Measurements from ENCODE around the gene RBPMS2.
A peak's percentile ranks its signal among the peaks of the same experiment; 100 is the strongest.
"Not testable (repeated sequence)": the region's sequence is repeated elsewhere in the genome, so short reads cannot be mapped to it uniquely, and the experiment has no call there.

The RBPMS2 gene

DNA sequence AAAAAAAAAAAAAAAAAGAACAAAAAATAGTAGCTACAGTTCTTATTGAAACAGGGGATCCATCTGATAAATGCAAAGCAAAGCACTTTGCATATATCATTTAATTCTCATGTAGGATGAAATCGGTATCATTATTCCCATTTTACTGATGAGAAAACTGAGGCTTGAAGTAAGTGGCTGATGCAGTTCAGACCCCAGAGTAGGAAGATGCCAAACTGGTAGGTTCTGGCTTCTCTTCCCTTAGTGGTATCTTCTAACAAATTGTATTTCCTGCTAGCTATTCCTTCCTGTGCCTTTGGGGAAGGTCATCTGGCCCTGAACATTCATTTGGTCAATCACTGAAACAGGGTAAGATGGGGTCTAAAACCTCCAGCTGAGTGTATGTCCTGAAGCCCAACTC lies 28.1 kb upstream of the RBPMS2 start:
- TF ChIP-seq GATA1 (IDR thresholded peaks at IDR 0.05; ENCODE audit: low read depth, low read length) (no peak), POLR2A (IDR thresholded peaks at IDR 0.05; ENCODE audit: low read length) (no peak)
- no peak for DNase-seq

DNA sequence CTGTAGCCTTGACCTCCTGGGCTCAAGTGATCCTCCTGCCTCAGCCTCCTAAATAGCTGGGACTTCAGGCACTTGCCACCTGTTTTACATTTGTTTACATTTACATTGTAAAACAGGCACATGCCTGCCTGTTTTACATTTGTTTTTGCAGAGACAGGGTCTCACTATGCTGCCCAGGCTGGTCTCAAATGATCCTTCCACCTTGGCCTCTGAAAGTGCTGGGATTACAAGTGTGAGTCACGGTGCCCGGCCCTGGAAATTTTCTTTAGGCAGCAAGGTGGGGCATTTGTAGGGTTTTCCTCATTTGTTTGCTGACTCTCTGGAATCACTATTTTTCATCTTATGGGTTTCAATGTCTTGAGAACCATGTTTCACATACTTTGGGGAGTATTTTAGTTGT lies 25.1 kb upstream of the RBPMS2 start:
- no peak for TF ChIP-seq GATA1 (IDR thresholded peaks at IDR 0.05; ENCODE audit: low read depth, low read length)
- no peak for TF ChIP-seq POLR2A (IDR thresholded peaks at IDR 0.05; ENCODE audit: low read length)
- no peak for DNase-seq

DNA sequence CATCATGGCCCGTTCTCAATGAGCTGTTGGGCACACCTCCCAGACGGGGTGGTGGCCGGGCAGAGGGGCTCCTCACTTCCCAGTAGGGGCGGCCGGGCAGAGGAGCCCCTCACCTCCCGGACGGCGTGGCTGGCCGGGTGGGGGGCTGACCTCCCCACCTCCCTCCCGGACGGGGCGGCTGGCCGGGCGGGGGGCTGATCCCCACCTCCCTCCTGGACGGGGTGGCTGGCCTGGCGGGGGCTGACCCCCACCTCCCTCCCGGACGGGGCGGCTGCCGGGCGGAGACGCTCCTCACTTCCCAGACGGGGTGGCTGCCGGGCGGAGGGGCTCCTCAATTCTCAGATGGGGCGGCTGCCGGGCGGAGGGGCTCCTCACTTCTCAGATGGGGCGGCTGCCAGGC lies 23.5 kb upstream of the RBPMS2 start:
- DNase-seq, result not testable (repeated sequence)

DNA sequence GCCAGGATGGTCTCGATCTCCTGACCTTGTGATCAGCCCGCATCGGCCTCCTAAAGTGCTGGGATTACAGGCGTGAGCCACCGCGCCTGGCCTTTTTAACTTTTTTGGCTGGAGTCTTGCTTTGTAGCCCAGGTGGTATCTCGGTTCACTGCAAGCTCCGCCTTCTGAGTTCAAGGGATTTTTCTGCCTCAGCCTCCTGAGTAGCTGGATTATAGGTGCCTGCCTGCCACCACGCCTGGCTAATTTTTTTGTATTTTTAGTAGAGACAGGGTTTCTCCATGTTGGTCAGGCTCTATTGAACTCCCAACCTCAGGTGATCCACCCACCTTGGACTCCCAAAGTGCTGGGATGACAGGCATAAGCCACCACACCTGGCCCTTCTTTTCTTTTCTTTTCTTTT lies 20.5 kb upstream of the RBPMS2 start:
- DNase-seq, result not testable (repeated sequence)

DNA sequence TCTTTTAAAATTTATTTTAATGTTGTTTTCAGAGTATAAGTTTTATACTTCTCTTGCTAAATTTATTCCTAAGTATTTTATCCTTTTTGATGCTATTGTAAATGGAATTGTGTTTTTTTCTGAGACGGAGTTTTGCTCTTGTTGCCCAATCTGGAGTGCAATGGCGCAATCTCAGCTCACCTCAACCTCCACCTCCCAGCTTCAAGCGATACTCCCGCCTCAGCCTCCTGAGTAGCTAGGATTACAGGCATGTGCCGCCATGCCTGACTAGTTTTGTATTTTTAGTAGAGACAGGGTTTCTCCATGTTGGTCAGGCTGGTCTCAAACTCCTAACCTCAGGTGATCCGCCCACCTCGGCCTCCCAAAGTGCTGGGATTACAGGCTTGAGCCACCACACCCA lies 19.9 kb upstream of the RBPMS2 start:
- not testable (repeated sequence) for DNase-seq

DNA sequence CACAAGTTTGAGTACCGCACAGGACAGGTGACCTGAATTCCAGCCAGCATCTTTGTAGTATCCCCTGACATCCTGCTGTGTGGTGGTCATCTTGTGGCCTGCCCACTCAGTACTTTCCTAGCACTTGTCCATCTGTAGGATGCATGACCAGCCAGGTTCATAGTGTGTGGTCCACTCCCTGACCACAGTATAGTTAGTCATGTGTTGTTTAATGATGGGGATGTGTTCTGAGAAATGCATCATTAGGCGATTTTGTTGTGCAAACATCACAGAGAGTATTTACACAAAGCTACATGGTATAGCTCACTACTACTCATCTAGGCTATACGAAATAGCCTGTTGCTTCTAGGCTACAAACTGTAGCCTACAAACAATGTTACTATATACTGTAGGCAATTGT lies 16.9 kb upstream of the RBPMS2 start:
- DNase-seq, result no peak
- TF ChIP-seq POLR2A (IDR thresholded peaks at IDR 0.05; ENCODE audit: low read length) (no peak), GATA1 (IDR thresholded peaks at IDR 0.05; ENCODE audit: low read depth, low read length) (no peak)

DNA sequence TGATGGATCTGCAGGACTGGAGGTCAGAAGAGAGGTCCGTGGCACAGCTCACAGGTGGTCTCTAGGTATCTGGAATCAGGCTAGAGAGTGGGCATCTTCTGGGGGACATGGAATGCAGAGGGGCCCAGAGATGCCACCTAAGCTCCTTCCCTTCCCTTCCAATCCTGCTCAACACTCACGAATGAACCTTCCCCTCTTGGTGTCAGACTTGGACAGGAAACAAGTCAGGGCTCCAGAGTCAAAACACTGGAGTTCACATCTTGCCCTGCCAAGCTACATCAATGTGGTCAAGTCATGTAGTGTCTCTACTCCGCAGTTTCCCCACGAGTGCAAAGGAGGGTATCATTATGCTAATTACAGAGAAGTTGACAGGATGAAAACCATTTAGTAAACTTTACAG lies 16.0 kb upstream of the RBPMS2 start:
- no peak for DNase-seq
- TF ChIP-seq GATA1 (IDR thresholded peaks at IDR 0.05; ENCODE audit: low read depth, low read length), result no peak
- no peak for TF ChIP-seq POLR2A (IDR thresholded peaks at IDR 0.05; ENCODE audit: low read length)

DNA sequence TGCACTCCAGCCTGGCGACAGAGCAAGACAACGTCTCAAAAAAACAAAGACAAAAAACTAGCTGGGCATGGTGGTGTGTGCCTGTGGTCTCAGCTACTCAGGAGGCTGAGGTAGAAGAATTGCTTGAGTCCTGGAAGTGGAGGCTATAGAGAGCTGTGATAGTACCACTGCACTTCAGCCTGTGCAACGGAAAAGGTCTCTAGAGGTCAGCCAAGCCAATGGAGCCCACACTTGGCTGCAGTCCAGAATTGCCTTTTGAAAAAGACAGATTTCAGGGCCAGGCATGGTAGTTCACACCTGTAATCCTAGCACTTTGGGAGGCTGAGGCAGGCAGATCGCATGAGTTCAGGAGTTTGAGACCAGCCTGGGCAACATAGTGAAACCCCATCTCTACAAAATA lies 8.4 kb upstream of the RBPMS2 start:
- no peak for DNase-seq
- no peak for TF ChIP-seq GATA1 (IDR thresholded peaks at IDR 0.05; ENCODE audit: low read depth, low read length)
- TF ChIP-seq POLR2A (IDR thresholded peaks at IDR 0.05; ENCODE audit: low read length), result no peak

DNA sequence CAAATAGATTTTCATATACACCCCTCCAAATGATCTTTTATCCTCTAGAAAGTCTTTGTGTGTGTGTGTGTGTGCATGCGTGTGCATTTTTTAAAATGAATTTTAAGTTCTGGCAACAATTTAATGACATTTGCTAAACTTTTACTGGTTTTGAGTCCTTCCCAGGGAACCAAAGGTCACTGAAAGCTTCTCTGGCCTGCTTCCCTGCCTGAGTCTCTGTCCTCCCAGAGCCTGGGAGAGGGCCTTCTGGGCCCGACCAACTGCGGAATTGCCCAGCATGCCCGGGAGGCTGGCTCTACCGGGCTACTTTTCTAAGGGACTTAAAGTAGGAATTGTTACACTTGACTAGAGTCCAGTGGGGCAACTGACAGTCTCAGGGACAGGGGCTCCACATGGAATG lies 7.4 kb upstream of the RBPMS2 start:
- no peak for DNase-seq
- TF ChIP-seq POLR2A (IDR thresholded peaks at IDR 0.05; ENCODE audit: low read length), result no peak
- TF ChIP-seq GATA1 (IDR thresholded peaks at IDR 0.05; ENCODE audit: low read depth, low read length), result no peak

DNA sequence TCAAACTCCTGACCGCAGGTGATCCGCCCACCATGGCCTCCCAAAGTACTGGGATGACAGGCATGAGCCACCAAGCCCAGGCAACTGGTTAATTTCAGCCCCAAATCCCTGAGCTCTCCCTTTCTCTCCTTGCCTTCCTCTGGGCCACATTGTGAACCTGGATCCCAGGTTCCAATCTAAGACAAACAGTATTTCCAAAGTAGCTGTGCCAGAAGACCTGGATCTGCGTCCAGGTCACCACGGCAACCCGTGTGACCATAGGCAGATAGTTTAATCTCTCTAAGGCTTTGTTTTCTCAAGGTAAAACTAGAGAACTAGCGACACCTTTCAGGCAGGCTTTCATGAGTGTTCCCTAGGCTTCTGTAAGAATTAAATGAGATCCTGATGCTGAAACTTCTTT lies 5.9 kb upstream of the RBPMS2 start:
- DNase-seq, result no peak
- TF ChIP-seq GATA1 (IDR thresholded peaks at IDR 0.05; ENCODE audit: low read depth, low read length) (no peak), POLR2A (IDR thresholded peaks at IDR 0.05; ENCODE audit: low read length) (no peak)

DNA sequence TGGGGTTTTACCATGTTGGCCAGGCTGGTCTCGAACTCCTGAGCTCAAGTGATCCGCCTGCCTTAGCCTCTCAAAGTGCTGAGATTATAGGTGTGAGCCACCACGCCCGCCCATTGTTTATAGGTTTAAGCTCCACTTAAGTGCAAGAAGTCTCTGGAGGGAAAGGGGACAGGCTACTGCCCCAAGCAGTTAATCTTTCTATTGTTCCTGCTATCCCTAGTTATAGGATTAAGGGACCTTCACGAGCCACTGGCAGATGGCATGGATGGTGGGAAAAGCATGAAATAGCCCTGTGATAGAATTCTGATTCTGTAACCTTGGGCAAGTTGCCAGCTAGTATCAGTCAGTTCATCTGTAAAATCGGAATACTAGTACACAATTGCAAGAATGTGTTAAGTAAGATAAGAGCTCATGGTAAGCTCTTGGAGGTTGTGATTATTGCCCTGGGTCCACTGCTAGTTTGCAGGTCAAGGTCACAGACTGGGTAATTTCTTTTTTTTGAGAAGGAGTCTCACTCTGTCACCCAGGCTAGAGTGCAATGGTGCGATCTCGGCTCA lies 5.3 kb upstream of the RBPMS2 start:
- DNase-seq, result peak in 1 of 2 experiments; percentile 34
- TF ChIP-seq POLR2A (IDR thresholded peaks at IDR 0.05; ENCODE audit: low read length), result no peak
- TF ChIP-seq GATA1 (IDR thresholded peaks at IDR 0.05; ENCODE audit: low read depth, low read length), result no peak

DNA sequence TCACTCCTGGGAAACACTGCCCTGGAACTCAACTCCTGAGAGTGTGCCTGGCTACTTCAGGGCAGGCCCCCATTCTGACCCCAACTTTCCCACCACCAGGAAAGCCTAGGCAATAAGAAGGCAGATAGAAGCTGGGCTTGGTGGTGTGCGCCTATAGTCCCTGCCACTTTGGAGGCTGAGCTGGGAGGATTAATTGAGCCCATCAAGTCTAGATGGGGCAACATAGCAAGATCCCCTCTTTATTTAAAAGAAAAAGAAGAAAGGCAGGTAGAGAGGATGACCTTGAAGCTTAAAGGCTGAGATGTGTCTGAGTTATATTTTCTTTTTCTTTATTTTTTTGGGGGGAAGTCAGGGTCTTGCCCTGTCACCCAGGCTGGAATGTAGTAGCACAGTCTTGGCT lies 4.2 kb upstream of the RBPMS2 start:
- no peak for DNase-seq
- TF ChIP-seq POLR2A (IDR thresholded peaks at IDR 0.05; ENCODE audit: low read length) (no peak), GATA1 (IDR thresholded peaks at IDR 0.05; ENCODE audit: low read depth, low read length) (no peak)

DNA sequence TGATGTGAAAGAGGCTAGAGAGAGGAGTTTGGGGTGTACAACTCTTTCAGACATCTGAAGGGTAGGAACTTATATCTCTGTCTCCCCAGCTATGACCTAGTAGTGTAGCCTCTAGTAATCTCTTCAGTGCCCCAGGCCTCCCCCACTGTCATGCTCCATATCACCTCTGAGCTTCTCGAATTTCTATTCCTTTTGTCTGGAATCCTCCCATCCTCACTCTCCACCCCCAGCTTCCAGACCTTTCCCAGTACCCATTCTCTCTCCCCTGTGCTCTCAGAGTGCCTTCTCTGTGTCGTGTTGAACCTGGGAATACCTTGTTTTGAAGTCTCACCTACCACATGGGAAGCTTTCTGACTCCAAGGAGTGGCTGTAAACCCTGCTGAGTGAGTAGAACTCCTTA lies 3.6 kb upstream of the RBPMS2 start:
- TF ChIP-seq GATA1 (IDR thresholded peaks at IDR 0.05; ENCODE audit: low read depth, low read length) (no peak), POLR2A (IDR thresholded peaks at IDR 0.05; ENCODE audit: low read length) (no peak)
- DNase-seq, result no peak

DNA sequence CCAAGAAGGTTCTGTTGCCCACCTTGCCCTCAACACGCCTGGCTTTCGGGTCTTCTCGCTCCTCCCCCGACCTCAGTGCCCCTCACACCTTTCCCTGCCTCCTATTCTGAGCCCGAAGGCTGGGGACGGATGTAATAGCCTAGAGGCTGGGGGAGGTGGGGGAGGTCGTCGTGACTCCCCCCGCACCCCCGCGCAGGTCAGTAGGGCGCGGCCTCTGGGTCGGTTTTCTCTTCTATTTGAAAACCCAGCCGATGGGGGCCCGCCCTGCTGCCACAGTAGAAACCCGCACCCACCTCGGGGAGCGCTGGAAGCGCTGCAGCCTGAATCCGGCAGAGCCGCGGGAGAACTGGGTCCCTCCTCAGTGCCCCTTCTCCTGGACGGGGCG lies 1.0 kb upstream of the RBPMS2 start:
- TF ChIP-seq GATA1 (IDR thresholded peaks at IDR 0.05; ENCODE audit: low read depth, low read length), result no peak
- no peak for TF ChIP-seq POLR2A (IDR thresholded peaks at IDR 0.05; ENCODE audit: low read length)
- no peak for DNase-seq

DNA sequence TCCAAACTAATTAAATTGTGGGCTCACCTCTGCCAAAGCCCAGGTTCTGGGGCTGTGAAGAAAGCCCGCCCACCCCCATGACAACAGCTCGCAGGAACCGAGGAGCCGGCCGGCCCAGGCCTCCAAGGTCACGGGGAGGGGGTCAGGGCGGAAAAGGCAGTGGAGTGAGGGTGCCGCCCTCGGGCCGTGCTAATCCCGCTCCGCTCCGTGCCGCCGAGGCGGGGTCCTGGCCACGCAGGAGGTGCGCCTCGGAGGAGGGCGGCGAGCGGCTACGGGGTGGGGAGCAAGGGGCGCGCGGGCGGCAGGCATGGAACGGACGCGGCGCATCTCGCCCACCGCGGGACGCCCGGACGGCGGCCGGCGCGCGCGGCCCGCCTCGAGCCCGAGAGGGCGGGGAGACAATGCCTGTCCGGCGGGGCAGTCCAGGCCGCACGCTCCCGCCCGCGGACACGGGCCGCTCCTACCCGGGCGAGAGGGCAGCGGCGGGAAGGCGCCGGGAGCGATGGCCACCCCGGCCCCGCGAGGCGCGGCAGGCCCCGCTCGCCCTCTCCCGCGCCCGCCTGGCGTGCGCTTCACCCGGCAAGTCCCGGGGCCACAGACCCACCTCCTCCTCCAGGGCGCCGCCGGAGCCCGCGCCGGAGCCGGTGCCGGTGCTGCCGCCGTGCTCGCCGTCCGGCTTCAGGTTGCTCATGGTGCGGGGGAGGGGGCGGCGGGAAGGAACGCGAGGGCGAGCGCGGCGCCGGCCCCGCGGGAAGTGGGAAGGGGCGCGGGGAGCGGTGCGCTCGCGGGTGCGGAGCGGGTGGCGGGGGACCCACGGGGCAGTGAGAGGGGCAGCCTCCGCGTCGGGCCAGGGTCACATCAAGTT lies 528 bp downstream of the RBPMS2 start:
- DNase-seq, result no peak
- TF ChIP-seq GATA1 (IDR thresholded peaks at IDR 0.05; ENCODE audit: low read depth, low read length) (no peak), POLR2A (IDR thresholded peaks at IDR 0.05; ENCODE audit: low read length) (no peak)

Measured in erythroblast (primary cell).